HCT116 (cell line): ENCODE results near the gene TAOK3. TPM values are rescaled to one million over a fixed set of nuclear protein-coding genes. Genes with fewer than 3 reads are reported as not detected.

Source experiments
- ATAC-seq: fragments of 200-7000 bp; cut with Tn5 transposase; 2 replicates; pipeline ENCODE4 v1.9.1; 2020; ENCODE audit warnings: mild to moderate bottlenecking, moderate library complexity
- BruUV-seq: library from RNA; stranded (reverse); fragments of 400-500 nt; replicated peaks from 2 replicates; lab custom pipeline; 2021; lab: Mats Ljungman, UMichigan
- CTCF ChIA-PET: fragments of 300-600 bp; sonication (Branson Sonifier 250); formaldehyde crosslinking; loops from one replicate; lab custom pipeline; 2021; ENCODE audit warnings: antibody characterized with exemption; lab: Charles Lee
- POLR2A ChIA-PET: fragments of 300-600, 350-600 bp; sonication (Branson Sonifier 250); formaldehyde crosslinking; loops from one replicate; lab custom pipeline; 2021; ENCODE audit warnings: antibody characterized with exemption; lab: Charles Lee
- RAD21 ChIA-PET, 2 experiments: fragments of 300-600 bp; sonication (Branson Sonifier 250); formaldehyde crosslinking; loops; one replicate each; lab custom pipeline; 2023; ENCODE audit warnings: low total read pairs in 2 of 2; ENCODE audit not compliant: uncharacterized antibody in 2 of 2, unreplicated experiment in 2 of 2, low non-redundant PET in 1 of 2; lab: Charles Lee
- DNase-seq: peaks from one replicate; pipeline ENCODE4 v3.0.0-alpha.2; 2010; ENCODE audit warnings: low read depth, low spot score
- H2AFZ ChIP-seq: fragments of 200-600 bp; shearing (Covaris generic), sonication (generic); 2 replicates; pipeline ENCODE4 v1.6.1; 2017; ENCODE audit warnings: low read depth, mixed run types, mixed read lengths, antibody characterized with exemption, low read length; ENCODE audit not compliant: poor library complexity, severe bottlenecking
- H3K27ac ChIP-seq: 2 replicates; pipeline ENCODE4 v1.5.1; 2012; ENCODE audit warnings: low read depth, low read length
- H3K27me3 ChIP-seq: fragments of 200-600 bp; sonication (generic); 2 replicates; pipeline ENCODE4 v1.6.1; 2016; ENCODE audit warnings: mixed run types, low read length, mixed read lengths; ENCODE audit not compliant: insufficient read depth
- H3K36me3 ChIP-seq, 2 experiments: fragments of 200-500 bp in 1 of 2; fragments of 200-600 bp in 1 of 2; sonication (Bioruptor generic) in 1 of 2; sonication (generic) in 1 of 2; 2 replicates each; pipeline versions ENCODE4 v1.5.1 to v1.6.1; 2014 to 2016; ENCODE audit warnings: low read length in 2 of 2, inconsistent platforms in 1 of 2, mixed read lengths in 1 of 2, mixed run types in 1 of 2; ENCODE audit not compliant: insufficient read depth in 2 of 2, control insufficient read depth in 1 of 2
- H3K4me1 ChIP-seq, 2 experiments: fragments of 200-600 bp in 1 of 2; sonication (generic) in 1 of 2; 2 replicates each; pipeline versions ENCODE4 v1.5.1 to v1.6.1; 2012 to 2017; ENCODE audit warnings: low read length in 2 of 2, inconsistent platforms in 1 of 2, mild to moderate bottlenecking in 1 of 2, mixed read lengths in 1 of 2, mixed run types in 1 of 2, moderate library complexity in 1 of 2; ENCODE audit not compliant: insufficient read depth in 2 of 2, control insufficient read depth in 1 of 2
- H3K4me2 ChIP-seq: fragments of 200-600 bp; sonication (generic); 2 replicates; pipeline ENCODE4 v1.6.1; 2017; ENCODE audit warnings: mixed run types, low read length, mixed read lengths
- H3K4me3 ChIP-seq, 2 experiments: fragments of 200-600 bp in 1 of 2; sonication (generic) in 1 of 2; replicated peaks in 1 of 2; 2 replicates each; pipeline ENCODE4 v1.5.1; 2011 to 2016; ENCODE audit warnings: low read length in 2 of 2, control low read depth in 1 of 2, low read depth in 1 of 2, mild to moderate bottlenecking in 1 of 2, mixed read lengths in 1 of 2, mixed run types in 1 of 2
- H3K79me2 ChIP-seq: fragments of 200-600 bp; sonication (generic); 2 replicates; pipeline ENCODE4 v1.6.1; 2017; ENCODE audit warnings: mild to moderate bottlenecking, mixed run types, low read length, moderate library complexity, mixed read lengths; ENCODE audit not compliant: insufficient read depth
- H3K9ac ChIP-seq: fragments of 200-600 bp; sonication (generic); 2 replicates; pipeline ENCODE4 v1.6.1; 2016; ENCODE audit warnings: low read length, mixed read lengths
- H3K9me2 ChIP-seq: fragments of 200-600 bp; sonication (generic), shearing (Covaris generic); 2 replicates; pipeline ENCODE4 v1.6.1; 2017; ENCODE audit warnings: mixed run types, mild to moderate bottlenecking, moderate library complexity; ENCODE audit not compliant: insufficient read depth
- H3K9me3 ChIP-seq, 2 experiments: fragments of 200-500 bp in 1 of 2; fragments of 200-600 bp in 1 of 2; sonication (Bioruptor generic) in 1 of 2; sonication (generic) in 1 of 2; 2 replicates each; pipeline ENCODE4 v1.6.1; 2014 to 2017; ENCODE audit warnings: low read length in 2 of 2, mixed read lengths in 2 of 2, inconsistent platforms in 1 of 2, low read depth in 1 of 2, mild to moderate bottlenecking in 1 of 2, mixed run types in 1 of 2, moderate library complexity in 1 of 2; ENCODE audit not compliant: control insufficient read depth in 1 of 2, insufficient read depth in 1 of 2
- H4K20me1 ChIP-seq: fragments of 200-600 bp; sonication (generic), shearing (Covaris generic); 2 replicates; pipeline ENCODE4 v1.6.1; 2017; ENCODE audit warnings: mixed run types, mild to moderate bottlenecking, moderate library complexity; ENCODE audit not compliant: insufficient read depth
- ATF3 ChIP-seq: IDR thresholded peaks from 2 replicates; pipeline ENCODE4 v1.6.1; 2012
- CBX3 ChIP-seq: IDR thresholded peaks from 2 replicates; pipeline ENCODE4 v1.6.1; 2012; ENCODE audit warnings: low read depth
- CEBPB ChIP-seq: IDR thresholded peaks from 2 replicates; pipeline ENCODE4 v1.6.1; 2012; ENCODE audit warnings: low read depth
- CTCF ChIP-seq, 3 experiments: fragments of 200-600 bp in 1 of 3; sonication (generic) in 1 of 3; IDR thresholded peaks in 2 of 3; conservative IDR thresholded peaks in 1 of 3; 2 replicates each; pipeline ENCODE4 v1.5.1; 2012 to 2017; ENCODE audit warnings: low read depth in 2 of 3, low read length in 2 of 3, antibody characterized with exemption in 1 of 3, borderline replicate concordance in 1 of 3, control low read depth in 1 of 3, mild to moderate bottlenecking in 1 of 3, mixed read lengths in 1 of 3, mixed run types in 1 of 3, moderate library complexity in 1 of 3; ENCODE audit not compliant: insufficient read depth in 1 of 3
- EGR1 ChIP-seq: IDR thresholded peaks from 2 replicates; pipeline ENCODE4 v1.6.1; 2012; ENCODE audit warnings: low read depth
- ELF1 ChIP-seq: IDR thresholded peaks from 2 replicates; pipeline ENCODE4 v1.6.1; 2012; ENCODE audit warnings: low read depth, borderline replicate concordance
- EZH2phosphoT487 ChIP-seq: fragments of 200-600 bp; IDR thresholded peaks from 2 replicates; pipeline ENCODE4 v1.6.1; 2018; ENCODE audit warnings: antibody characterized with exemption, borderline replicate concordance
- FOSL1 ChIP-seq: IDR thresholded peaks from 2 replicates; pipeline ENCODE4 v1.6.1; 2012; ENCODE audit warnings: low read depth
- JUND ChIP-seq: IDR thresholded peaks from 2 replicates; pipeline ENCODE4 v1.6.1; 2012
- MAX ChIP-seq: IDR thresholded peaks from 2 replicates; pipeline ENCODE4 v1.6.1; 2012
- POLR2A ChIP-seq: IDR thresholded peaks from 2 replicates; pipeline ENCODE4 v1.7.0; 2011; ENCODE audit warnings: borderline replicate concordance; ENCODE audit not compliant: insufficient read depth, insufficient read length; ENCODE audit errors: extremely low read depth
- RAD21 ChIP-seq: IDR thresholded peaks from 2 replicates; pipeline ENCODE4 v1.6.1; 2012; ENCODE audit warnings: low read depth, mild to moderate bottlenecking
- TCF7L2 ChIP-seq: IDR thresholded peaks from 2 replicates; pipeline ENCODE4 v1.7.0; 2011; ENCODE audit warnings: borderline replicate concordance, inconsistent platforms; ENCODE audit not compliant: insufficient read depth, insufficient read length; ENCODE audit errors: extremely low read depth
- YY1 ChIP-seq: IDR thresholded peaks from 2 replicates; pipeline ENCODE4 v1.6.1; 2011; ENCODE audit warnings: low read length, low read depth, moderate library complexity, mild to moderate bottlenecking; ENCODE audit not compliant: insufficient replicate concordance; ENCODE audit errors: extremely low read depth
- ZNF274 ChIP-seq: fragments of 200-500 bp; sonication (Bioruptor generic); IDR thresholded peaks from 2 replicates; pipeline ENCODE4 v1.6.1; 2014; ENCODE audit warnings: mild to moderate bottlenecking, low read depth, low read length, inconsistent platforms
- intact Hi-C: fragments of 100-400 bp; cut with micrococcal nuclease; formaldehyde crosslinking; loops from 2 replicates; pipeline ENCODE4 v1.10.0; 2022
- total RNA-seq: library from RNA; stranded (reverse); gene quantifications from one replicate; pipeline ENCODE4 v1.2.1, GENCODE V29; 2021; ENCODE audit not compliant: unreplicated experiment

Gene TAOK3
- total RNA-seq, 1 experiment from 2014 or later, result 10.5 TPM

GRCh38 chr12:118344829-118345228 lies 27.9 kb downstream of the TAOK3 start:
- Histone ChIP-seq H4K20me1 (no peaks in the 10 kb centered on the region), H3K27me3 (no peaks in the 10 kb centered on the region), H3K9ac (no peak overlapping the region), H3K79me2 (no peaks in the 10 kb centered on the region), H3K9me2 (no peaks in the 10 kb centered on the region), H3K4me1 (no peaks in the 10 kb centered on the region), H3K4me3 (no peak overlapping the region), H3K36me3 (no peaks in the 10 kb centered on the region), H2AFZ (no peak overlapping the region), H3K4me2 (no peak overlapping the region), H3K9me3 (no peaks in the 10 kb centered on the region), H3K27ac (no peak overlapping the region)
- POLR2A ChIA-PET, result no interaction called here
- CTCF ChIA-PET, result no interaction called here
- BruUV-seq, result no TSS peak
- RAD21 ChIA-PET, result no interaction called here
- TF ChIP-seq EGR1 (no peak), CEBPB (no peak), CBX3 (no peak), YY1 (no peak), MAX (no peak), CTCF (IDR thresholded peaks at IDR 0.05 in 2 of 3, conservative IDR thresholded peaks at IDR 0.05 in 1 of 3; ENCODE audit: borderline replicate concordance in 1 of 3, insufficient read depth in 1 of 3, low read depth in 2 of 3, low read length in 2 of 3) (no peak), FOSL1 (no peak), ELF1 (no peak), POLR2A (no peak), RAD21 (no peak), JUND (no peak), ZNF274 (no peak), EZH2phosphoT487 (no peak), ATF3 (no peak), TCF7L2 (no peak)
- intact Hi-C loops, result no loop called here
- ATAC-seq (no peak), DNase-seq (no peak)
